Thoracic aorta (tissue), 2 donors: ENCODE measurements around the gene RBKS. TPM values are rescaled to one million over a fixed set of nuclear protein-coding genes. Genes with fewer than 3 reads are reported as not detected.

Experiments used
- ATAC-seq: fragments of 150-250 bp; one replicate; pipeline ENCODE4 v1.8.0; 2017; ENCODE audit warnings: low read depth; ENCODE audit not compliant: insufficient number of reproducible peaks, low FRiP score
- DNase-seq: peaks from one replicate; pipeline ENCODE4 v3.0.0-alpha.2; 2020; ENCODE audit warnings: low spot score
- H3K27ac ChIP-seq, 2 donors: fragments of 200-600 bp; sonication (generic); 1 replicate in 1 of 2; 2 replicates in 1 of 2; pipeline ENCODE4 v1.5.1; 2016; ENCODE audit warnings: mild to moderate bottlenecking in 2 of 2, moderate library complexity in 2 of 2
- H3K27me3 ChIP-seq: fragments of 200-600 bp; sonication (generic); replicated peaks from 2 replicates; pipeline ENCODE4 v1.6.0; 2016; ENCODE audit warnings: mild to moderate bottlenecking; ENCODE audit not compliant: insufficient read depth
- H3K36me3 ChIP-seq: fragments of 200-600 bp; sonication (generic); one replicate; pipeline ENCODE4 v1.5.1; 2016
- H3K4me1 ChIP-seq, 2 donors: fragments of 200-600 bp; sonication (generic); 1 replicate in 1 of 2; 2 replicates in 1 of 2; pipeline versions ENCODE4 v1.5.1 to v1.6.0; 2016; ENCODE audit warnings: low read depth in 2 of 2, mild to moderate bottlenecking in 1 of 2; ENCODE audit not compliant: control insufficient read depth in 1 of 2
- H3K4me3 ChIP-seq: fragments of 200-600 bp; sonication (generic); 2 replicates; pipeline ENCODE4 v1.5.1; 2016; ENCODE audit warnings: mild to moderate bottlenecking
- H3K9me3 ChIP-seq: fragments of 200-600 bp; sonication (generic); 2 replicates; pipeline ENCODE4 v1.5.1; 2016
- CTCF ChIP-seq: fragments of 200-600 bp; sonication (generic); IDR thresholded peaks from one replicate; pipeline ENCODE4 v1.5.1; 2019; ENCODE audit warnings: antibody characterized with exemption
- total RNA-seq, 2 donors: library from RNA; depleted of rRNA; stranded (reverse); fragments of >200 nt; gene quantifications; one replicate each; pipeline versions ENCODE4 v1.1.0 to v1.2.3, GENCODE V29; 2016

RBKS gene
- total RNA-seq, 2 donors from 2014 or later = 3.1 to 5.0 TPM

- Histone ChIP-seq H3K36me3 (no peaks in the 10 kb centered on the region), H3K27me3 (no peaks in the 10 kb centered on the region), H3K9me3 (no peaks in the 10 kb centered on the region), H3K4me3 (no peak overlapping the region), H3K4me1 (peaks cover 0 to 12% of the 10 kb centered on the region in 2 donors), H3K27ac (peak overlapping the region in 1 of 2 donors; percentile 21)
- ATAC-seq (no peak), DNase-seq (no peak)
- no peak for TF ChIP-seq CTCF
These were observed 45.3 kb downstream of the RBKS start for GRCh38 chr2:27844821-27845255.

GRCh38 chr2:27843992-27844391 is 46.2 kb downstream of the RBKS start:
- no peak for ATAC-seq

GRCh38 chr2:27842894-27843293 is 47.3 kb downstream of the RBKS start:
- Histone ChIP-seq H3K27me3 (no peaks in the 10 kb centered on the region), H3K36me3 (no peaks in the 10 kb centered on the region), H3K27ac (no peak overlapping the region), H3K4me3 (no peak overlapping the region), H3K9me3 (no peaks in the 10 kb centered on the region), H3K4me1 (peaks cover 0 to 12% of the 10 kb centered on the region in 2 donors)
- DNase-seq = no peak
- no peak for TF ChIP-seq CTCF
- ATAC-seq = no peak

More at GRCh38 chr2:27843992-27844391, 46.2 kb downstream of the RBKS start:
- H3K27ac ChIP-seq = no peak overlapping the region
- peaks cover 0 to 12% of the 10 kb centered on the region in 2 donors for H3K4me1 ChIP-seq
- H3K36me3 ChIP-seq = no peaks in the 10 kb centered on the region
- DNase-seq = no peak
- H3K27me3 ChIP-seq = no peaks in the 10 kb centered on the region
- no peak for TF ChIP-seq CTCF
- H3K9me3 ChIP-seq = no peaks in the 10 kb centered on the region
- H3K4me3 ChIP-seq = no peak overlapping the region

- no peaks in the 10 kb centered on the region for H3K4me1 ChIP-seq
- H3K27me3 ChIP-seq = no peaks in the 10 kb centered on the region
- ATAC-seq (no peak), DNase-seq (no peak)
- H3K27ac ChIP-seq = no peak overlapping the region
- no peaks in the 10 kb centered on the region for H3K36me3 ChIP-seq
- H3K9me3 ChIP-seq = no peaks in the 10 kb centered on the region
- no peak for TF ChIP-seq CTCF
- H3K4me3 ChIP-seq = no peak overlapping the region
These were observed 51.1 kb downstream of the RBKS start for GRCh38 chr2:27839022-27839618.

- H3K27ac ChIP-seq = no peak overlapping the region
These were observed 51.7 kb downstream of the RBKS start for GRCh38 chr2:27838502-27838901.

More at GRCh38 chr2:27838502-27838901, 51.7 kb downstream of the RBKS start:
- ATAC-seq (no peak), DNase-seq (no peak)
- Histone ChIP-seq H3K27me3 (no peaks in the 10 kb centered on the region), H3K4me3 (no peak overlapping the region), H3K4me1 (no peaks in the 10 kb centered on the region), H3K36me3 (no peaks in the 10 kb centered on the region), H3K9me3 (no peaks in the 10 kb centered on the region)
- TF ChIP-seq CTCF = no peak
